ENCODE results near the gene DARS2. TPM values are rescaled to one million over a fixed set of nuclear protein-coding genes. Genes with fewer than 3 reads are reported as not detected.
"Not testable (repeated sequence)": the region's sequence is repeated elsewhere in the genome, so short reads cannot be mapped to it uniquely, and the experiment has no call there.

DARS2 gene
- polyA plus RNA-seq, 1 donor = 23.6 TPM

GRCh38 chr1:173860065-173860464 lies 35.6 kb downstream of the DARS2 start:
- Histone ChIP-seq H3K36me3 (ENCODE audit: control insufficient read depth, insufficient read depth, low read length) (peaks cover 59% of the 10 kb centered on the region), H3K4me3 (ENCODE audit: low read length) (no peak overlapping the region)
- 100% methylated on average over 1 of the region's 1 CpG for WGBS (ENCODE audit: insufficient coverage, low lambda C conversion rate)

GRCh38 chr1:173861731-173862145 lies 37.3 kb downstream of the DARS2 start:
- Histone ChIP-seq H3K27ac (ENCODE audit: low read length) (no peak overlapping the region), H3K9me3 (ENCODE audit: control insufficient read depth, low read depth, low read length) (no peaks in the 10 kb centered on the region), H3K27me3 (ENCODE audit: control insufficient read depth, insufficient read depth, low read length) (no peaks in the 10 kb centered on the region), H3K4me1 (ENCODE audit: control insufficient read depth, insufficient read depth, low read length) (peaks cover 4% of the 10 kb centered on the region), H3K36me3 (ENCODE audit: control insufficient read depth, insufficient read depth, low read length) (peaks cover 62% of the 10 kb centered on the region), H3K4me3 (ENCODE audit: low read length) (no peak overlapping the region)
- DNase-seq = no peak
- WGBS (ENCODE audit: insufficient coverage, low lambda C conversion rate) = 93% methylated on average over 3 of the region's 7 CpGs

More at GRCh38 chr1:173860065-173860464, 35.6 kb downstream of the DARS2 start:
- DNase-seq = no peak
- no peaks in the 10 kb centered on the region for H3K9me3 ChIP-seq (ENCODE audit: control insufficient read depth, low read depth, low read length)
- no peak overlapping the region for H3K27ac ChIP-seq (ENCODE audit: low read length)
- no peaks in the 10 kb centered on the region for H3K4me1 ChIP-seq (ENCODE audit: control insufficient read depth, insufficient read depth, low read length)
- H3K27me3 ChIP-seq (ENCODE audit: control insufficient read depth, insufficient read depth, low read length) = no peaks in the 10 kb centered on the region

- not testable (repeated sequence) for H3K9me3 ChIP-seq (ENCODE audit: control insufficient read depth, low read depth, low read length); DNase-seq; H3K27ac ChIP-seq (ENCODE audit: low read length); H3K4me1 ChIP-seq (ENCODE audit: control insufficient read depth, insufficient read depth, low read length); H3K27me3 ChIP-seq (ENCODE audit: control insufficient read depth, insufficient read depth, low read length); H3K4me3 ChIP-seq (ENCODE audit: low read length)
- 100% methylated on average over 1 of the region's 13 CpGs for WGBS (ENCODE audit: insufficient coverage, low lambda C conversion rate)
- H3K36me3 ChIP-seq (ENCODE audit: control insufficient read depth, insufficient read depth, low read length) = peaks cover 59% of the 10 kb centered on the region
These were observed 37.8 kb downstream of the DARS2 start for GRCh38 chr1:173862146-173862768.

- H3K4me1 ChIP-seq (ENCODE audit: control insufficient read depth, insufficient read depth, low read length) = peaks cover 5% of the 10 kb centered on the region
- 53% methylated on average over 3 of the region's 8 CpGs for WGBS (ENCODE audit: insufficient coverage, low lambda C conversion rate)
- H3K36me3 ChIP-seq (ENCODE audit: control insufficient read depth, insufficient read depth, low read length) = peaks cover 56% of the 10 kb centered on the region
- no peaks in the 10 kb centered on the region for H3K27me3 ChIP-seq (ENCODE audit: control insufficient read depth, insufficient read depth, low read length)
- no peak for DNase-seq
- no peak overlapping the region for H3K4me3 ChIP-seq (ENCODE audit: low read length)
- no peak overlapping the region for H3K27ac ChIP-seq (ENCODE audit: low read length)
- H3K9me3 ChIP-seq (ENCODE audit: control insufficient read depth, low read depth, low read length) = no peaks in the 10 kb centered on the region
These were observed 38.3 kb downstream of the DARS2 start for GRCh38 chr1:173862769-173863223.

- Histone ChIP-seq H3K4me1 (ENCODE audit: control insufficient read depth, insufficient read depth, low read length) (peaks cover 5% of the 10 kb centered on the region), H3K27ac (ENCODE audit: low read length) (no peak overlapping the region), H3K9me3 (ENCODE audit: control insufficient read depth, low read depth, low read length) (no peaks in the 10 kb centered on the region), H3K36me3 (ENCODE audit: control insufficient read depth, insufficient read depth, low read length) (peaks cover 52% of the 10 kb centered on the region), H3K27me3 (ENCODE audit: control insufficient read depth, insufficient read depth, low read length) (no peaks in the 10 kb centered on the region), H3K4me3 (ENCODE audit: low read length) (no peak overlapping the region)
- DNase-seq = no peak
These were observed 39.0 kb downstream of the DARS2 start for GRCh38 chr1:173863224-173864161.

- no peak overlapping the region for H3K4me3 ChIP-seq (ENCODE audit: low read length)
- no CpG with 5 or more reads among the region's 5 CpGs for WGBS (ENCODE audit: insufficient coverage, low lambda C conversion rate)
- H3K36me3 ChIP-seq (ENCODE audit: control insufficient read depth, insufficient read depth, low read length) = peaks cover 48% of the 10 kb centered on the region
- H3K27ac ChIP-seq (ENCODE audit: low read length) = no peak overlapping the region
- DNase-seq = no peak
- H3K4me1 ChIP-seq (ENCODE audit: control insufficient read depth, insufficient read depth, low read length) = peaks cover 6% of the 10 kb centered on the region
- no peaks in the 10 kb centered on the region for H3K27me3 ChIP-seq (ENCODE audit: control insufficient read depth, insufficient read depth, low read length)
- H3K9me3 ChIP-seq (ENCODE audit: control insufficient read depth, low read depth, low read length) = no peaks in the 10 kb centered on the region
These were observed 39.9 kb downstream of the DARS2 start for GRCh38 chr1:173864179-173864867.

- Histone ChIP-seq H3K36me3 (ENCODE audit: control insufficient read depth, insufficient read depth, low read length) (peaks cover 45% of the 10 kb centered on the region), H3K4me1 (ENCODE audit: control insufficient read depth, insufficient read depth, low read length) (peaks cover 14% of the 10 kb centered on the region), H3K27me3 (ENCODE audit: control insufficient read depth, insufficient read depth, low read length) (no peaks in the 10 kb centered on the region), H3K4me3 (ENCODE audit: low read length) (peak overlapping the region; percentile 88), H3K9me3 (ENCODE audit: control insufficient read depth, low read depth, low read length) (no peaks in the 10 kb centered on the region), H3K27ac (ENCODE audit: low read length) (peak overlapping the region; percentile 84)
- no CpG with 5 or more reads among the region's 4 CpGs for WGBS (ENCODE audit: insufficient coverage, low lambda C conversion rate)
- DNase-seq = no peak
These were observed 41.1 kb downstream of the DARS2 start for GRCh38 chr1:173865468-173866164.

- H3K27me3 ChIP-seq (ENCODE audit: control insufficient read depth, insufficient read depth, low read length) = no peaks in the 10 kb centered on the region
- H3K27ac ChIP-seq (ENCODE audit: low read length) = peak overlapping the region; percentile 84
- WGBS (ENCODE audit: insufficient coverage, low lambda C conversion rate) = 0% methylated on average over 1 of the region's 2 CpGs
- peak in 1 of 2 donors; percentile 9 for DNase-seq
- peak overlapping the region; percentile 88 for H3K4me3 ChIP-seq (ENCODE audit: low read length)
- no peaks in the 10 kb centered on the region for H3K9me3 ChIP-seq (ENCODE audit: control insufficient read depth, low read depth, low read length)
- H3K36me3 ChIP-seq (ENCODE audit: control insufficient read depth, insufficient read depth, low read length) = peaks cover 52% of the 10 kb centered on the region
- H3K4me1 ChIP-seq (ENCODE audit: control insufficient read depth, insufficient read depth, low read length) = peaks cover 15% of the 10 kb centered on the region
These were observed 42.1 kb downstream of the DARS2 start for GRCh38 chr1:173866413-173867115.

GRCh38 chr1:173867141-173867752 lies 42.8 kb downstream of the DARS2 start:
- Histone ChIP-seq H3K27me3 (ENCODE audit: control insufficient read depth, insufficient read depth, low read length) (no peaks in the 10 kb centered on the region), H3K9me3 (ENCODE audit: control insufficient read depth, low read depth, low read length) (no peaks in the 10 kb centered on the region), H3K4me1 (ENCODE audit: control insufficient read depth, insufficient read depth, low read length) (peaks cover 15% of the 10 kb centered on the region), H3K27ac (ENCODE audit: low read length) (peak overlapping the region; percentile 84), H3K4me3 (ENCODE audit: low read length) (peak overlapping the region; percentile 88), H3K36me3 (ENCODE audit: control insufficient read depth, insufficient read depth, low read length) (peaks cover 48% of the 10 kb centered on the region)
- WGBS (ENCODE audit: insufficient coverage, low lambda C conversion rate) = no CpG with 5 or more reads among the region's 32 CpGs
- DNase-seq = no peak

Measured in large intestine (tissue), 3 donors.